CD14-positive monocyte (primary cell): ENCODE results near the gene SLC35F6. TPM values are rescaled to one million over a fixed set of nuclear protein-coding genes. Genes with fewer than 3 reads are reported as not detected.

Experiments used
- DNase-seq, 3 donors: peaks; one replicate each; pipeline ENCODE4 v3.0.0-alpha.2; 2011 to 2022
- H2AFZ ChIP-seq: 2 replicates; pipeline ENCODE4 v1.6.0; 2012; ENCODE audit warnings: mild to moderate bottlenecking, low read depth, low read length, inconsistent platforms; ENCODE audit not compliant: insufficient read depth, poor library complexity, severe bottlenecking
- H3K27ac ChIP-seq, 2 donors: 1 replicate in 1 of 2; 2 replicates in 1 of 2; pipeline ENCODE4 v1.5.1; 2012 to 2013; ENCODE audit warnings: low read length in 2 of 2, control low read depth in 1 of 2, inconsistent platforms in 1 of 2, low read depth in 1 of 2, mild to moderate bottlenecking in 1 of 2
- H3K27me3 ChIP-seq, 2 donors: one replicate each; pipeline versions ENCODE4 v1.6.0 to v1.6.1; 2011 to 2013; ENCODE audit warnings: low read length in 2 of 2; ENCODE audit not compliant: control insufficient read depth in 2 of 2, insufficient read depth in 2 of 2
- H3K36me3 ChIP-seq, 2 donors: replicated peaks in 1 of 2; 1 replicate in 1 of 2; 2 replicates in 1 of 2; pipeline versions ENCODE4 v1.5.1 to v1.6.1; 2012 to 2013; ENCODE audit warnings: low read length in 2 of 2, control low read depth in 1 of 2, inconsistent platforms in 1 of 2, mild to moderate bottlenecking in 1 of 2; ENCODE audit not compliant: insufficient read depth in 2 of 2, control insufficient read depth in 1 of 2
- H3K4me1 ChIP-seq, 2 donors: 1 replicate in 1 of 2; 2 replicates in 1 of 2; pipeline versions ENCODE4 v1.5.1 to v1.6.1; 2012 to 2013; ENCODE audit warnings: low read length in 2 of 2, control low read depth in 1 of 2, inconsistent platforms in 1 of 2, mild to moderate bottlenecking in 1 of 2, moderate library complexity in 1 of 2; ENCODE audit not compliant: insufficient read depth in 2 of 2, control insufficient read depth in 1 of 2
- H3K4me2 ChIP-seq: replicated peaks from 2 replicates; pipeline ENCODE3; 2012; ENCODE audit warnings: low read length, moderate library complexity, mild to moderate bottlenecking; ENCODE audit not compliant: poor library complexity, severe bottlenecking; ENCODE audit errors: extremely low read depth
- H3K4me3 ChIP-seq, 3 experiments: fragments of 200-600 bp in 1 of 3; sonication (generic) in 1 of 3; replicated peaks in 1 of 3; 1 replicate in 2 of 3; 2 replicates in 1 of 3; pipeline ENCODE4 v1.5.1; 2011 to 2013; ENCODE audit warnings: low read length in 3 of 3, mild to moderate bottlenecking in 3 of 3, control low read depth in 2 of 3, low read depth in 2 of 3, inconsistent platforms in 1 of 3, moderate library complexity in 1 of 3
- H3K79me2 ChIP-seq: 2 replicates; pipeline ENCODE4 v1.6.0; 2012; ENCODE audit warnings: mild to moderate bottlenecking, control low read depth, inconsistent platforms, low read length, moderate library complexity; ENCODE audit not compliant: insufficient read depth
- H3K9ac ChIP-seq: 2 replicates; pipeline ENCODE4 v1.6.0; 2017; ENCODE audit warnings: low read length, mild to moderate bottlenecking; ENCODE audit not compliant: insufficient read depth, poor library complexity, severe bottlenecking
- H3K9me3 ChIP-seq, 2 donors: replicated peaks in 1 of 2; 1 replicate in 1 of 2; 2 replicates in 1 of 2; pipeline versions ENCODE4 v1.5.1 to v1.6.1; 2012 to 2013; ENCODE audit warnings: low read length in 2 of 2, control low read depth in 1 of 2; ENCODE audit not compliant: control insufficient read depth in 1 of 2, insufficient read depth in 1 of 2
- H4K20me1 ChIP-seq: 2 replicates; pipeline ENCODE4 v1.6.0; 2012; ENCODE audit warnings: mild to moderate bottlenecking, low read length, control low read depth, moderate library complexity; ENCODE audit not compliant: insufficient read depth
- H3K27ac Mint-ChIP-seq, 7 donors: one replicate each; pipeline ENCODE4 v1.8.0; 2020; ENCODE audit warnings: mild to moderate bottlenecking in 7 of 7, mixed read lengths in 7 of 7, moderate library complexity in 6 of 7, inconsistent platforms in 2 of 7
- H3K27me3 Mint-ChIP-seq, 3 donors: one replicate each; pipeline ENCODE4 v1.8.0; 2021 to 2022; ENCODE audit warnings: low read depth in 3 of 3, mild to moderate bottlenecking in 3 of 3, mixed read lengths in 3 of 3, moderate library complexity in 3 of 3, inconsistent platforms in 1 of 3
- H3K36me3 Mint-ChIP-seq, 2 donors: one replicate each; pipeline ENCODE4 v1.8.0; 2020; ENCODE audit warnings: mixed read lengths in 2 of 2, inconsistent platforms in 1 of 2, mild to moderate bottlenecking in 1 of 2
- H3K4me1 Mint-ChIP-seq: one replicate; pipeline ENCODE4 v1.8.0; 2020; ENCODE audit warnings: mild to moderate bottlenecking, mixed read lengths
- H3K4me3 Mint-ChIP-seq, 2 donors: one replicate each; pipeline ENCODE4 v1.8.0; 2020; ENCODE audit warnings: mild to moderate bottlenecking in 2 of 2, mixed read lengths in 2 of 2, moderate library complexity in 1 of 2
- H3K9me3 Mint-ChIP-seq, 7 donors: one replicate each; pipeline ENCODE4 v1.8.0; 2020 to 2022; ENCODE audit warnings: mixed read lengths in 7 of 7, mild to moderate bottlenecking in 6 of 7, moderate library complexity in 6 of 7, inconsistent platforms in 2 of 7
- CTCF ChIP-seq: fragments of 200-600 bp; IDR thresholded peaks from one replicate; pipeline ENCODE4 v1.8.0; 2022; ENCODE audit warnings: antibody characterized with exemption, mild to moderate bottlenecking
- WGBS: methylation state at CpG from one replicate; pipeline ENCODE4 v1.1.5; 2013; ENCODE audit warnings: missing lambda C conversion rate; ENCODE audit not compliant: insufficient coverage; 5-methylcytosine and 5-hydroxymethylcytosine counted together
- intact Hi-C, 2 donors: fragments of 100-400 bp; cut with micrococcal nuclease; formaldehyde crosslinking; loops; one replicate each; pipeline versions ENCODE4 v1.15.0 to v1.15.1; 2023
- polyA plus RNA-seq, 3 donors: library from polyadenylated mRNA; depleted of rRNA in 1 of 3; unstranded in 2 of 3; stranded (reverse) in 1 of 3; fragments of 300-500 nt in 2 of 3; fragments of >200 nt in 1 of 3; fragmentation: Illumina TruSeq in 2 of 3; gene quantifications; 1 replicate in 2 of 3; 2 replicates in 1 of 3; pipeline ENCODE4 v1.2.3, GENCODE V29; 2012 to 2021

Gene SLC35F6
- polyA plus RNA-seq, 3 donors: 11.3 to 22.2 (median 15.1) TPM

GRCh38 chr2:26765475-26766200, 1.6 kb downstream of the SLC35F6 start:
- Histone ChIP-seq H4K20me1 (peaks cover 39% of the 10 kb centered on the region), H3K9me3 (no peaks in the 10 kb centered on the region), H3K36me3 (no peaks in the 10 kb centered on the region), H3K27ac (peak overlapping the region in 1 of 2 donors; percentile 91), H3K4me3 (peak overlapping the region in 1 of 3 experiments; percentile 94), H3K27me3 (peaks cover 0 to 5% of the 10 kb centered on the region in 2 donors), H3K9ac (peak overlapping the region; percentile 96), H2AFZ (no peak overlapping the region), H3K79me2 (peaks cover 52% of the 10 kb centered on the region), H3K4me2 (peak overlapping the region; percentile 92), H3K4me1 (peaks cover 59 to 64% of the 10 kb centered on the region in 2 donors)
- H3K36me3 Mint-ChIP-seq: peaks cover 11 to 19% of the 10 kb centered on the region in 2 donors
- no peak for TF ChIP-seq CTCF
- peak overlapping the region; percentile 97 to 99 for H3K4me3 Mint-ChIP-seq
- peaks cover 1 to 15% (median 8%) of the 10 kb centered on the region in 3 donors for H3K27me3 Mint-ChIP-seq
- peaks cover 0 to 2% (median 0%) of the 10 kb centered on the region in 7 donors for H3K9me3 Mint-ChIP-seq
- peak overlapping the region in 4 of 7 donors; percentile 13 to 95 (median 64) for H3K27ac Mint-ChIP-seq
- intact Hi-C loops: loop anchor here in 1 of 2 donors (10.0 kb wide), 2 partner anchors 421 to 1971 kb away; partner anchors contain the start of genes ADGRF3, CENPO, PTRHD1 and SELENOI
- peaks cover 59% of the 10 kb centered on the region for H3K4me1 Mint-ChIP-seq
- no peak for DNase-seq
- 98% methylated on average over 8 of the region's 10 CpGs for WGBS

- peak in 2 of 3 donors; percentile 18 to 19 for DNase-seq
- H3K4me2 ChIP-seq: peak overlapping the region; percentile 32
- peaks cover 67 to 79% of the 10 kb centered on the region in 2 donors for H3K4me1 ChIP-seq
- H3K79me2 ChIP-seq: peaks cover 67% of the 10 kb centered on the region
- H3K9ac ChIP-seq: peak overlapping the region; percentile 38
- H3K36me3 ChIP-seq: peaks cover 0 to under 1% of the 10 kb centered on the region in 2 donors
- H4K20me1 ChIP-seq: peaks cover 54% of the 10 kb centered on the region
- TF ChIP-seq CTCF: no peak
- intact Hi-C loops: loop anchor here in 1 of 2 donors (10.0 kb wide), 2 partner anchors 422 to 1972 kb away; partner anchors contain the start of genes ADGRF3, CENPO, PTRHD1 and SELENOI
- peak overlapping the region; percentile 30 to 72 for H3K27ac ChIP-seq
- H3K9me3 ChIP-seq: no peaks in the 10 kb centered on the region
- Mint-ChIP-seq H3K9me3 (peaks cover 0 to 2% (median 0%) of the 10 kb centered on the region in 7 donors), H3K27ac (peak overlapping the region in 6 of 7 donors; percentile 9 to 80 (median 58)), H3K4me1 (peaks cover 72% of the 10 kb centered on the region), H3K4me3 (no peak overlapping the region), H3K36me3 (peaks cover 19 to 31% of the 10 kb centered on the region in 2 donors), H3K27me3 (peaks cover 0 to 10% (median 8%) of the 10 kb centered on the region in 3 donors)
- peaks cover 0 to 5% of the 10 kb centered on the region in 2 donors for H3K27me3 ChIP-seq
- H3K4me3 ChIP-seq: peak overlapping the region in 1 of 3 experiments; percentile 18
- no peak overlapping the region for H2AFZ ChIP-seq
- 33% methylated on average over 5 of the region's 5 CpGs for WGBS
Observed at GRCh38 chr2:26767129-26767528, 3.0 kb downstream of the SLC35F6 start.
